Activated B cell treated with CpG ODN at 0.5 μM for 24 hours (primary cell): ENCODE results near the gene TXNDC16. TPM values are rescaled to one million over a fixed set of nuclear protein-coding genes. Genes with fewer than 3 reads are reported as not detected.

Source experiments
- ATAC-seq: fragments of 200-7000 bp; cut with Tn5 transposase; one replicate; pipeline ENCODE4 v1.10.0; 2021; ENCODE audit warnings: low read depth, mild to moderate bottlenecking, moderate library complexity
- CTCF ChIA-PET: fragments of 350-600 bp; sonication (Branson Sonifier 250); formaldehyde crosslinking; loops from one replicate; lab custom pipeline; 2021; ENCODE audit warnings: antibody characterized with exemption; lab: Charles Lee
- POLR2A ChIA-PET: fragments of 350-600 bp; sonication (Branson Sonifier 250); formaldehyde crosslinking; loops from one replicate; lab custom pipeline; 2021; ENCODE audit warnings: antibody characterized with exemption; lab: Charles Lee
- DNase-seq: peaks from one replicate; pipeline ENCODE4 v3.0.0; 2022
- H3K27ac Mint-ChIP-seq: one replicate; pipeline ENCODE4 v1.8.0; 2020; ENCODE audit warnings: mixed read lengths
- H3K27me3 Mint-ChIP-seq: one replicate; pipeline ENCODE4 v1.8.0; 2021; ENCODE audit warnings: mixed read lengths
- H3K36me3 Mint-ChIP-seq: one replicate; pipeline ENCODE4 v1.8.0; 2021; ENCODE audit warnings: low read depth, mixed read lengths
- H3K4me1 Mint-ChIP-seq: one replicate; pipeline ENCODE4 v1.8.0; 2021; ENCODE audit warnings: mixed read lengths
- H3K4me3 Mint-ChIP-seq: one replicate; pipeline ENCODE4 v1.8.0; 2020; ENCODE audit warnings: mild to moderate bottlenecking, mixed read lengths
- H3K9me3 Mint-ChIP-seq: one replicate; pipeline ENCODE4 v1.8.0; 2020; ENCODE audit warnings: mixed read lengths
- intact Hi-C: fragments of 100-400 bp; cut with micrococcal nuclease; formaldehyde crosslinking; loops from one replicate; pipeline ENCODE4 v1.15.1; 2024
- total RNA-seq: library from RNA; stranded (reverse); gene quantifications from 2 replicates; pipeline ENCODE4 v1.2.3, GENCODE V29; 2022
- TF ChIP-seq, protein P1 (sequence below): fragments of 200-600 bp; IDR thresholded peaks from one replicate; pipeline ENCODE4 v1.8.0; 2022; ENCODE audit warnings: antibody characterized with exemption, mild to moderate bottlenecking

TXNDC16 gene
- total RNA-seq, 1 donor from 2014 or later, result 3.9 TPM

DNA sequence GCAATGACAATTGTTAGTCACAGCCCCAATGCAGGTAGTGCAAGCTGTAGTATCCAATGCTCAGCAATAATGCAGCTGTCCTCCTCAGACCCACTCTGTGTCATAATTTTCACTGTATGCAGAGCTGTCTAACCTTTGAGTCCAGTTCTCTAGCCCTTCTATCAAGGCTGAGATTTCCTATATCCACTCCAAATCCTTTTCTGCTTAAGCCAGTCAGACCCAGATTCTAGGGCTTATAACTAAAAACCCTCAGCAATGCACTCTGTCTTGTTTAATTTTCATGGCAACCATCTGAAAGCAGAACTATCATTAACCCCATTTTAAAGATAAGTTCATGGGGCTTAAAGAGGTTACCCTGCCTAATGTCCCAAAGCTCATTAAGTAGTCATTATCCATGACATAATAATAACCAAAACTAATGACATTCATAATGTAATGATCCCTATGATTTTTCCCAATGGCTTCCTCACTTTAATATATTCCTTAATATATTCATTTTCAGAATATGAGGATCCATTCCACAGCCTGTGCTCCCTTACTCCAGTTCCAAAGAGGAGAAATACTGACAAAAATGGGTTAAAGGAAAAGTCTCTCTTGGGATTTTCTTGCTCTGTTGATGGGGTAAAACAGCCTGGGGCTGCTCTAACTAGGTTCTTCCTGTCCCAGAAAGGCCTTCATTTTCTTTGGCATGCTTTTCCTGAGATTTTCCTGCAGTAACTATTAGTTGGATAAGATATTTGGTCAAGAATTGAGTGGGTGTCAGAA lies 29.5 kb downstream of the TXNDC16 start:
- intact Hi-C loops, result no loop called here
- Mint-ChIP-seq H3K27me3 (no peaks in the 10 kb centered on the region), H3K9me3 (no peaks in the 10 kb centered on the region), H3K27ac (no peak overlapping the region), H3K4me1 (no peaks in the 10 kb centered on the region), H3K4me3 (no peak overlapping the region), H3K36me3 (no peaks in the 10 kb centered on the region)
- POLR2A ChIA-PET, result no interaction called here
- TF ChIP-seq, protein P1, sequence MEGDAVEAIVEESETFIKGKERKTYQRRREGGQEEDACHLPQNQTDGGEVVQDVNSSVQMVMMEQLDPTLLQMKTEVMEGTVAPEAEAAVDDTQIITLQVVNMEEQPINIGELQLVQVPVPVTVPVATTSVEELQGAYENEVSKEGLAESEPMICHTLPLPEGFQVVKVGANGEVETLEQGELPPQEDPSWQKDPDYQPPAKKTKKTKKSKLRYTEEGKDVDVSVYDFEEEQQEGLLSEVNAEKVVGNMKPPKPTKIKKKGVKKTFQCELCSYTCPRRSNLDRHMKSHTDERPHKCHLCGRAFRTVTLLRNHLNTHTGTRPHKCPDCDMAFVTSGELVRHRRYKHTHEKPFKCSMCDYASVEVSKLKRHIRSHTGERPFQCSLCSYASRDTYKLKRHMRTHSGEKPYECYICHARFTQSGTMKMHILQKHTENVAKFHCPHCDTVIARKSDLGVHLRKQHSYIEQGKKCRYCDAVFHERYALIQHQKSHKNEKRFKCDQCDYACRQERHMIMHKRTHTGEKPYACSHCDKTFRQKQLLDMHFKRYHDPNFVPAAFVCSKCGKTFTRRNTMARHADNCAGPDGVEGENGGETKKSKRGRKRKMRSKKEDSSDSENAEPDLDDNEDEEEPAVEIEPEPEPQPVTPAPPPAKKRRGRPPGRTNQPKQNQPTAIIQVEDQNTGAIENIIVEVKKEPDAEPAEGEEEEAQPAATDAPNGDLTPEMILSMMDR, result no peak
- CTCF ChIA-PET, result no interaction called here
- DNase-seq (no peak), ATAC-seq (no peak)

DNA sequence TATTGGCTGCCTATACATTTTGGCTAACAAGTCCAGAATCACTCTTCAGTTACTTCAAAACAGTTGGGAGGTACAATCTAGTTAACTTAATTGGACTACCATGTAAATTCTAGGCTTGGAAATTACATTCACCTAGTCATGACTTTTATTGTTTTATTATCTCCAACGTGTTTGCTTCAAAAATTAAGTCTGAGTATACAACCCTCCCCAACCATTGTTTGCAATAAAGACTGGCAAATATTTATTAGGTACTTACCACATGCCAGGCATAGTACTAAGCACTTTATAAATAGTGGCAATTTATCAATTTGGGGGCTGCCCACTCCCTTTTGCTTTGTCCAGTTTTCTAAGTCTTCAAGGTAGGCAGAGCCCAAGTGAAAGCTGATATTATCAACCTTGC lies 30.3 kb downstream of the TXNDC16 start:
- no peaks in the 10 kb centered on the region for H3K36me3 Mint-ChIP-seq
- no peak for DNase-seq
- H3K27me3 Mint-ChIP-seq, result no peaks in the 10 kb centered on the region
- H3K4me1 Mint-ChIP-seq, result no peaks in the 10 kb centered on the region
- TF ChIP-seq, protein P1, result no peak
- no peak for ATAC-seq
- H3K9me3 Mint-ChIP-seq, result no peaks in the 10 kb centered on the region
- no peak overlapping the region for H3K4me3 Mint-ChIP-seq
- ChIA-PET CTCF (no interaction called here), POLR2A (no interaction called here)
- no peak overlapping the region for H3K27ac Mint-ChIP-seq
- intact Hi-C loops, result no loop called here

DNA sequence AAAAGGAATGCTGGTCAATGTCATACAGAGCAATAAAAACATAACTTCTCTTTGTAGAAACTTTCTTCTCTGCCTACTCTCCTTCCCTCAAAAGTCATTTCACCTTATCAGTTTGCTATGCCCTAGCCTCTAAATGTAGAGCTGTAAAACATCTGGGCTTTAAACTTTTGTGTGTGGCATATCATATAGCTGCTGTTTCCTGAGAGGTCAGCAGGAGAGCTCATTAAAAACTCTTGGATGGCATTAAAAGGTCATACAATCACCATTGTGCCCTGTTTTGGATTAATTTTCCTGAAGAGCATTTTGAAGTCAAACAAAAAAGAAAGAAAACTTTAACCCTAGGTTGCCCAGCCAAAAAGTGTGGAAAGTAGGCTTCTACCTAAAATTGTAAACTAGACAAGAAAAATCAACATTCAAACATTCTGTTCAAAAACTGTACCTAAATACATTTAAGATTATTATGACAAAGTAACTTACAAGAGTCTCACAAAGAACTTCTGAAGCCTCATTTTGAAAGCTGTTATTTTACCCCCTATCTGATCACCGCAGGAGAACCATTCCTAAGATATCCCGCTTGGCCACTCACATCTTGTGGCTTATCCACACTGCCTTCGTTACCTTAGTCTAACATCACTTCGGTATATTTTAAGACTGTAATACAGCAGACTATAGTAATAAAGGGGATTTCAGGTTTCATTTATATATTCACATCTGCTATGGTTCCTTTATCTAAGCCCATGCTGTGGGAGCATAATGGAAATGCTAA lies 38.1 kb downstream of the TXNDC16 start:
- no peak for DNase-seq
- Mint-ChIP-seq H3K4me3 (no peak overlapping the region), H3K27ac (no peak overlapping the region), H3K9me3 (no peaks in the 10 kb centered on the region), H3K27me3 (no peaks in the 10 kb centered on the region), H3K36me3 (no peaks in the 10 kb centered on the region), H3K4me1 (no peaks in the 10 kb centered on the region)
- intact Hi-C loops, result no loop called here
- ChIA-PET CTCF (no interaction called here), POLR2A (no interaction called here)
- TF ChIP-seq, protein P1, result no peak
- ATAC-seq, result no peak

DNA sequence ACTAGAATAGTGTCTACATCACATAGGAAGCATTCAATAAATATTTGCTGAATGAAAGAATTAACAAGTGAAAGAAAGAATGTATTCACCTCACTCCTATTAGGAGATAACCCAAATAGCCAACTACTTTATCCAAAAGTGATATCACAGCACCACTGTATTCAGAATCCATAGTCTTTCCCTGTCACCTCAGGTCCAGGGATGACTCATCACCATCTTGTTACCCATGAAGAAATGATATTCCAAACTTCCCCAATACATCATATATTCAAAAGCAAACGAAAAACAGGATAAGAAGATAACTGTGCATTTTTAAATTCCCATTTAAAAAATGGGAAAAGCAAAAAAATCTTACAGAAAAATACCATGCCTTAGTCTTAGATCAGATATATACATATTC lies 39.1 kb downstream of the TXNDC16 start:
- Mint-ChIP-seq H3K36me3 (peaks cover 1% of the 10 kb centered on the region), H3K27ac (no peak overlapping the region), H3K27me3 (no peaks in the 10 kb centered on the region), H3K4me3 (no peak overlapping the region), H3K9me3 (peaks cover under 1% of the 10 kb centered on the region), H3K4me1 (no peaks in the 10 kb centered on the region)
- intact Hi-C loops, result no loop called here
- ATAC-seq, result no peak
- TF ChIP-seq, protein P1, result no peak
- POLR2A ChIA-PET, result no interaction called here
- CTCF ChIA-PET, result no interaction called here
- DNase-seq, result no peak

DNA sequence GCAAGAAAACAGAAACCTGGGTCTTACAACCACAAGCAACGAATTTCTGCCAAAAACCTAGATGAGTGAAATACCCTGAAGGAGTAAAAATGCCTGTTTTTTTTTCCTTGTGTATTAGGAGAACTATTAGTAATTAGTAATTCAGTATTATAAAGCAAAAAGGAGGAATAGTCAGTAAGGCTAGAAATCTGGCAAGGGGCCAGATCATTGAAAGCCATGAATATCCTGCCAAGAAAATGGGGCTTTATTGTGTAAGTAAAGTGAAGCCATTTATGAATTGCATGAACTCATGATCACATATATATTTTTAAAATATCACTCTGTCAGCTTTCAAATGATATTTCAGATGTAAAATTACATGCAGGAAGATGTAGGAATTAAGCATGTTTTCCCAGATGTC lies 57.9 kb downstream of the TXNDC16 start:
- peaks cover 33% of the 10 kb centered on the region for H3K36me3 Mint-ChIP-seq

More for the DNA sequence above, 57.9 kb downstream of the TXNDC16 start:
- TF ChIP-seq, protein P1, result no peak
- Mint-ChIP-seq H3K27ac (no peak overlapping the region), H3K4me1 (no peaks in the 10 kb centered on the region), H3K4me3 (no peak overlapping the region), H3K27me3 (no peaks in the 10 kb centered on the region), H3K9me3 (peaks cover 14% of the 10 kb centered on the region)
- POLR2A ChIA-PET, result no interaction called here
- CTCF ChIA-PET, result no interaction called here
- no peak for ATAC-seq
- no peak for DNase-seq
- intact Hi-C loops, result no loop called here
